ENCODE measurements around the gene FAM193B. TPM values are rescaled to one million over a fixed set of nuclear protein-coding genes. Genes with fewer than 3 reads are reported as not detected.

The FAM193B gene
- polyA plus RNA-seq, 2 of the 4 experiments (the other 2 are of a cell fraction): 19.4 to 28.9 TPM

DNA sequence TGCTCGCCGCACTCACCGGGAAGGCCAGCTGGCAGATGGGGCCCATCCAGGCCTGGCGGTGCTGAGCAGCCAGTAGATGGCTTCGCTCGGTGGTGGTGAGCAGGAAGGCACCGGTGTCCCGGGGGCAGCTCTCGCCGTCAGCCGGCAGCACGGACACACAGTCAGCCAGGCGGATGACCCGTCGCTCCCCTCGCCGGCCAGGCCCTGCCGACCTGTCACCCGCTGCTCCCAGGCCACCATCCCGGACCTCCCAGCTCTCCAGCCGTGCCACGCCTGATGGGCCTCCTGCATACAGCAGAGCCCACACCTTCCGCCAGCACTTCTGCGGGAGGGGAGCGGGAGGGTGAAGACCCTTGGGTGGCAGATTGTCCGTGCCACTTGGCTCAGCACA, 46.1 kb downstream of the FAM193B start:
- Histone ChIP-seq H3K9me3 (no peaks in the 10 kb centered on the region), H3K27ac (no peak overlapping the region), H3K4me2 (no peak overlapping the region), H3K4me1 (no peaks in the 10 kb centered on the region), H3K4me3 (no peak overlapping the region)
- no peak for TF ChIP-seq RNF2 (IDR thresholded peaks at IDR 0.05; ENCODE audit: borderline replicate concordance, low read depth)
- CTCF ChIA-PET: interaction anchor here (0.9 to 4.3 kb wide), 10 partner anchors 7 to 395 kb away, joined by 3 to 40 read pairs (median 4); no protein-coding TSS in a partner anchor
- no peak for DNase-seq (ENCODE audit: low read depth in 1 of 2, low spot score in 1 of 2)
- ATAC-seq: no peak
- POLR2A ChIA-PET: interaction anchor here (0.7 kb wide), 1 partner anchor 11 kb away, joined by 4 read pairs; the partner anchor contains the start of gene PDLIM7
- 95% methylated on average over 26 of the region's 26 CpGs for WGBS (ENCODE audit: missing lambda C conversion rate)
- FAIRE-seq: no peak

DNA sequence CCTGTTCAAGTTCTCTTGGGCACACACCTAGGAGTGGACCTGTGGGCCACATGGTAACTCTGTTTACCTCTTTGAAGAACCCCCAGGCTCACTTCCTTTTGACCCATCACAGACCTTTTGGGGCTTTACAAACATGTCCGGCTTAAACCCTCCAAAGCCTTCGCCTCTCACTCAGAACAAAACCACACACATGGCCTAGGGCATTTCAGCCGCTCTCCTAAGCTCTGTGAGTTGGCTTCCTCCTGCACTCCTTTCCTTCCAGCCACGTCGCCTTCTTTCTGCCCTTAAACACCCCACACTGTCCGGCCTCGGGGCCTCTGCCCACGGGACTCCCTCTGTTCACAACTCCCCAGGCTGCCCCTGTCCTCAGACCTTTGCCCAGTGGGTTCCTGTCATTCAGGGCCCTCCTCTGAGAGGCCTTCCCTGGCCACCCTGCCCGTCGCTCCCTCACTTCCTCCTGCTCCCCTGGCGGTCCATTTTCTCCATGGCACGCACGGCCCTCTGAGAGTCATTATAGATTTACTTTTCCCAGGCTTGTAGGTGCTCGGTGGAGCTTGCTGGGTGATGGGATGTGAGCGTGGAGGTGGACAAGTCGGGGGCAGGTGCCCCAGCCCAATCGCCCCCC, 46.7 kb downstream of the FAM193B start:
- FAIRE-seq (no peak), DNase-seq (ENCODE audit: low read depth in 1 of 2, low spot score in 1 of 2) (no peak), ATAC-seq (no peak; a peak in 1 of 6 replicates)
- H3K27ac ChIP-seq: no peak overlapping the region
- H3K9me3 ChIP-seq: no peaks in the 10 kb centered on the region
- no peak overlapping the region for H3K4me2 ChIP-seq
- POLR2A ChIA-PET: no interaction called here
- 91% methylated on average over 17 of the region's 17 CpGs for WGBS (ENCODE audit: missing lambda C conversion rate)
- CTCF ChIA-PET: interaction anchor here (1.0 to 10.5 kb wide), 9 partner anchors 7 to 117 kb away, joined by 3 to 142 read pairs (median 5); no protein-coding TSS in a partner anchor
- no peaks in the 10 kb centered on the region for H3K4me1 ChIP-seq
- no peak overlapping the region for H3K4me3 ChIP-seq
- TF ChIP-seq HOXA7 (CRISPR knock-in tag; IDR thresholded peaks at IDR 0.05) (no peak), EP300 (IDR thresholded peaks at IDR 0.05) (no peak), CHD4 (IDR thresholded peaks at IDR 0.05; ENCODE audit: borderline replicate concordance) (no peak), RNF2 (IDR thresholded peaks at IDR 0.05; ENCODE audit: borderline replicate concordance, low read depth) (no peak), MAFK (IDR thresholded peaks at IDR 0.05; ENCODE audit: partially characterized antibody) (no peak), RCOR1 (IDR thresholded peaks at IDR 0.05; ENCODE audit: low read depth, low read length) (no peak), ZC3H11A (IDR thresholded peaks at IDR 0.05) (no peak), MYC (IDR thresholded peaks at IDR 0.05; ENCODE audit: borderline replicate concordance, low read length) (no peak), CBX2 (IDR thresholded peaks at IDR 0.05; ENCODE audit: borderline replicate concordance, low read depth) (no peak), KDM5A (IDR thresholded peaks at IDR 0.05) (no peak), HES2 (IDR thresholded peaks at IDR 0.05) (no peak), ZSCAN20 (CRISPR knock-in tag; IDR thresholded peaks at IDR 0.05) (no peak), HDAC2 (IDR thresholded peaks at IDR 0.05) (no peak), ZNF302 (CRISPR knock-in tag; IDR thresholded peaks at IDR 0.05) (no peak), JUNB (IDR thresholded peaks at IDR 0.05) (no peak)
- TF ChIP-seq, protein P1, sequence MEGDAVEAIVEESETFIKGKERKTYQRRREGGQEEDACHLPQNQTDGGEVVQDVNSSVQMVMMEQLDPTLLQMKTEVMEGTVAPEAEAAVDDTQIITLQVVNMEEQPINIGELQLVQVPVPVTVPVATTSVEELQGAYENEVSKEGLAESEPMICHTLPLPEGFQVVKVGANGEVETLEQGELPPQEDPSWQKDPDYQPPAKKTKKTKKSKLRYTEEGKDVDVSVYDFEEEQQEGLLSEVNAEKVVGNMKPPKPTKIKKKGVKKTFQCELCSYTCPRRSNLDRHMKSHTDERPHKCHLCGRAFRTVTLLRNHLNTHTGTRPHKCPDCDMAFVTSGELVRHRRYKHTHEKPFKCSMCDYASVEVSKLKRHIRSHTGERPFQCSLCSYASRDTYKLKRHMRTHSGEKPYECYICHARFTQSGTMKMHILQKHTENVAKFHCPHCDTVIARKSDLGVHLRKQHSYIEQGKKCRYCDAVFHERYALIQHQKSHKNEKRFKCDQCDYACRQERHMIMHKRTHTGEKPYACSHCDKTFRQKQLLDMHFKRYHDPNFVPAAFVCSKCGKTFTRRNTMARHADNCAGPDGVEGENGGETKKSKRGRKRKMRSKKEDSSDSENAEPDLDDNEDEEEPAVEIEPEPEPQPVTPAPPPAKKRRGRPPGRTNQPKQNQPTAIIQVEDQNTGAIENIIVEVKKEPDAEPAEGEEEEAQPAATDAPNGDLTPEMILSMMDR (IDR thresholded peaks at IDR 0.05): no peak
- TF ChIP-seq, protein P2, sequence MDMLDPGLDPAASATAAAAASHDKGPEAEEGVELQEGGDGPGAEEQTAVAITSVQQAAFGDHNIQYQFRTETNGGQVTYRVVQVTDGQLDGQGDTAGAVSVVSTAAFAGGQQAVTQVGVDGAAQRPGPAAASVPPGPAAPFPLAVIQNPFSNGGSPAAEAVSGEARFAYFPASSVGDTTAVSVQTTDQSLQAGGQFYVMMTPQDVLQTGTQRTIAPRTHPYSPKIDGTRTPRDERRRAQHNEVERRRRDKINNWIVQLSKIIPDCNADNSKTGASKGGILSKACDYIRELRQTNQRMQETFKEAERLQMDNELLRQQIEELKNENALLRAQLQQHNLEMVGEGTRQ (IDR thresholded peaks at IDR 0.05): no peak

DNA sequence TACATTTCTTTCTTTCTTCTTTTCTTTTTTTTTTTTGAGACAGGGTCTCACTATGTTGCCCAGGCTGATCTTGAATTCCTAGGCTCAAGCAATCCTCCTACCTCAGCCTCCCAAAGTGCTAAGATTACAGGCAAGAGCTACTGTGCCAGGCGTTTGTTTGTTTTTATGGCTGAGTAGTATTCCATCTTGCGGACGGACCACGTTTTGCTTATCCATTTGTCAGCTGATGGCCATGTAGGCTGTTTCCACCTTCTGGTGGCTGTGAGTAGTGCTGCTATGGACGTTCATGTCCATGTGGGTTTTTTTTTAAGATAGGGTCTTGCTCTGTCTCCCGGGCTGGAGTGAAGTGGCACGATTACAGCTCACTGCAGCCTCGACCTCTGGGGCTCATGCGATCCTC, 47.2 kb downstream of the FAM193B start:
- DNase-seq (ENCODE audit: low read depth in 1 of 2, low spot score in 1 of 2) (peak in 1 of 2 experiments; percentile 66), FAIRE-seq (no peak), ATAC-seq (peak in 1 of 2 experiments; percentile 64; a peak in 3 of 6 replicates)
- ChIA-PET CTCF (interaction anchor here (0.6 to 10.5 kb wide), 9 partner anchors 8 to 229 kb away, joined by 3 to 142 read pairs (median 4); partner anchors contain the start of gene B4GALT7), POLR2A (no interaction called here)
- 74% methylated on average over 9 of the region's 9 CpGs for WGBS (ENCODE audit: missing lambda C conversion rate)
- Histone ChIP-seq H3K4me1 (no peaks in the 10 kb centered on the region), H3K9me3 (no peaks in the 10 kb centered on the region), H3K4me2 (no peak overlapping the region), H3K4me3 (no peak overlapping the region), H3K27ac (no peak overlapping the region)
- TF ChIP-seq HDAC2 (IDR thresholded peaks at IDR 0.05) (no peak), RFX5 (IDR thresholded peaks at IDR 0.05) (no peak)
- TF ChIP-seq, protein P1 (IDR thresholded peaks at IDR 0.05): 0 out of 3 replicates have a peak, but pooled peaks have one; percentile 16

Data from A549 (cell line).